ENCODE results near the gene PLEKHJ1. TPM values are rescaled to one million over a fixed set of nuclear protein-coding genes. Genes with fewer than 3 reads are reported as not detected.

The PLEKHJ1 gene
- total and polyA plus RNA-seq, 4 donors, result 22.2 to 44.5 (median 37.0) TPM

DNA sequence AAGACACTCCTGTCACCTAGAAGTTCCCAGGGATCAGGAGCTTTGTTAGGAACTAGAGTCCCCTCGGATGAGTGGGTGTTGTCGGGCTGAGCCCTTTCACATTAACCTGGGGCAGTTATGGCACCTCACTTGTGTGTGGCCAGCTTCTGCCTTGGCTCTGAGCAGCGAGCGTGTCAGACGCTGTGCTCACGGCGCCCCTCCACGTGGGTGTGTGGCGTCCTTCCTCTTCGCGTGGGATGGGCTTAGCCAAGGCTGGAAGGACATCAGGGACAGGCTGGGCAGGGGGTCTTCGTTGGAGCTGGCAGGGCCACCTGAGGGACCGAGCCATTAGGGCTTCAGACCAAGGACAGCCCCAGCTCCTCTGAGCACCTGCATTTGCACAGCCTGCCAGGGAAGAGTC is 49.0 kb downstream of the PLEKHJ1 start:
- 92% methylated on average over 13 of the region's 13 CpGs for WGBS
- peaks cover 0 to 52% (median 11%) of the 10 kb centered on the region in 4 donors for H3K36me3 ChIP-seq (ENCODE audit: control insufficient read depth in 4 of 4, insufficient read depth in 3 of 4, low read depth in 1 of 4, low read length in 3 of 4)
- TF ChIP-seq RAD21 (IDR thresholded peaks at IDR 0.05), result no peak
- no peak for TF ChIP-seq HNF4G (IDR thresholded peaks at IDR 0.05)
- no peak for TF ChIP-seq YY1 (IDR thresholded peaks at IDR 0.05)
- TF ChIP-seq SP1 (IDR thresholded peaks at IDR 0.05), result no peak
- TF ChIP-seq HNF4A (conservative IDR thresholded peaks at IDR 0.05), result no peak
- no peak for TF ChIP-seq FOXA2 (IDR thresholded peaks at IDR 0.05)
- H3K4me3 ChIP-seq (ENCODE audit: low read depth in 1 of 3, low read length in 3 of 3), result no peak overlapping the region
- H3K9me3 ChIP-seq (ENCODE audit: control insufficient read depth in 4 of 4, low read length in 3 of 4), result no peaks in the 10 kb centered on the region
- no peak overlapping the region for H3K9ac ChIP-seq (ENCODE audit: low read depth in 1 of 2, low read length in 2 of 2)
- H3K27me3 ChIP-seq (ENCODE audit: control insufficient read depth in 4 of 4, insufficient read depth in 4 of 4, low read length in 3 of 4), result no peaks in the 10 kb centered on the region
- H3K27ac ChIP-seq (ENCODE audit: low read depth in 1 of 2, low read length in 2 of 2), result no peak overlapping the region
- peaks cover 0 to 6% (median 0%) of the 10 kb centered on the region in 4 donors for H3K4me1 ChIP-seq (ENCODE audit: control insufficient read depth in 4 of 4, insufficient read depth in 4 of 4, low read length in 3 of 4)
- no peak for DNase-seq (ENCODE audit: low spot score)

DNA sequence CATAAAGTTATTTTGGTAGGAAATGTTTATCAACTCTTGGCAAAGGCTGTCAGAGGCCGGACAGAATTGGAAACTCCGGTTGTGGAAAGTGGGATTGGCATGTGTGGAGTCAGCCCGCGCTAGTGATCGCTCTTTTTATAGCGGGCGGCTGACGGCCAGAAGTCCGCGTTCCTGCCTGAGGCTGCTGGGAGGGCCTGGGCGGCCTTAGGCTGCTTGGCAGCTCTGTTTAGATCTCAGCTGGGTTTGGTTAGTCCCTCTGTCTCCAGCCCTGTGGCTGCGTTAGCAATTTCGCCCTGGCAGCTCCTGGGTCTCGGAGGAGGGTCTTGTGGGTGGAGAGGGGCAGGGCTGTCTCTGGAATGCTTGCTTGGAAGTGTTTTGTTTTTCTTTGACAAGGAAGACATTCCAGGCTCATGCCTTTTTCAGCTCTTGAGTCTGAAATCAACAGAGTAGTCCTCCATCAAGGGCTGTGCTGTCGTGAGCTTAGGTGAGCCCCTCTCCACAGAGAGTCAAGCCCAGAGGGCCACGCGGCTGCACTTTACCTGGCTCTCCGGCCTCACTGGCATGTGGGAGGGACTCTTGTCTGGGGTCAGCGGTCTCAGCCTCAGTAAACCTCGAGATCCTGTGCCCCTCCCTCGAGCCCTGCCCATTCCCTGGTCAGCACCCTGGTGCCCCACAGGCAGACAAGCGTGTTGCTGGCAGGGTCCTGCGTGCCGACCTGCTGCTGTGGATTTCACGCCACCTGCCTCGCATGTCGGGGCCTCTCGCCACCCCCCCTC is 49.9 kb downstream of the PLEKHJ1 start:
- TF ChIP-seq MAX (IDR thresholded peaks at IDR 0.05) (no peak), SP1 (IDR thresholded peaks at IDR 0.05) (no peak), NR2F2 (IDR thresholded peaks at IDR 0.05) (peak; percentile 54)
- WGBS, result 77% methylated on average over 28 of the region's 28 CpGs
- H3K4me3 ChIP-seq (ENCODE audit: low read depth in 1 of 3, low read length in 3 of 3), result no peak overlapping the region
- H3K9me3 ChIP-seq (ENCODE audit: control insufficient read depth in 4 of 4, low read length in 3 of 4), result no peaks in the 10 kb centered on the region
- H3K9ac ChIP-seq (ENCODE audit: low read depth in 1 of 2, low read length in 2 of 2), result no peak overlapping the region
- H3K27ac ChIP-seq (ENCODE audit: low read depth in 1 of 2, low read length in 2 of 2), result no peak overlapping the region
- no peak for DNase-seq (ENCODE audit: low spot score)
- peaks cover 0 to 43% (median 7%) of the 10 kb centered on the region in 4 donors for H3K36me3 ChIP-seq (ENCODE audit: control insufficient read depth in 4 of 4, insufficient read depth in 3 of 4, low read depth in 1 of 4, low read length in 3 of 4)
- peaks cover 0 to 6% (median 0%) of the 10 kb centered on the region in 4 donors for H3K4me1 ChIP-seq (ENCODE audit: control insufficient read depth in 4 of 4, insufficient read depth in 4 of 4, low read length in 3 of 4)
- no peaks in the 10 kb centered on the region for H3K27me3 ChIP-seq (ENCODE audit: control insufficient read depth in 4 of 4, insufficient read depth in 4 of 4, low read length in 3 of 4)

DNA sequence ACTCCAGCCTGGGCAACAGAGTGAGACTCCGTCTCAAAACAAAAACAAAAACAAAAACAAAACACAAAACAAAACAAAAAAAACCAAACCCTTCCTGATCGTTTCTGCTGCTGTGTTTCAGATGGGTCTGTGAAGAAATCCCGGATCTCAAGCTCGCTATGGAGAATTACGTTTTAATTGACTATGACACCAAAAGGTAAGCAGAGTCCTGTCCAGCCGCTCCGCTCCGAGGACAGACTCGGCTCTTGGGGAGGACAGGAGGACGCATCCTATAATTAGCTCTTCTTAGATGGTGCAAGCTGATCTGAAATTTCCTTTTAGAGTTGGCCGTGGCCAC is 50.4 kb downstream of the PLEKHJ1 start:
- H3K9ac ChIP-seq (ENCODE audit: low read depth in 1 of 2, low read length in 2 of 2), result no peak overlapping the region
- H3K27me3 ChIP-seq (ENCODE audit: control insufficient read depth in 4 of 4, insufficient read depth in 4 of 4, low read length in 3 of 4), result no peaks in the 10 kb centered on the region
- no peak overlapping the region for H3K4me3 ChIP-seq (ENCODE audit: low read depth in 1 of 3, low read length in 3 of 3)
- H3K36me3 ChIP-seq (ENCODE audit: control insufficient read depth in 4 of 4, insufficient read depth in 3 of 4, low read depth in 1 of 4, low read length in 3 of 4), result peaks cover 0 to 41% (median 3%) of the 10 kb centered on the region in 4 donors
- WGBS, result 76% methylated on average over 11 of the region's 11 CpGs
- H3K4me1 ChIP-seq (ENCODE audit: control insufficient read depth in 4 of 4, insufficient read depth in 4 of 4, low read length in 3 of 4), result peaks cover 0 to 6% (median 0%) of the 10 kb centered on the region in 4 donors
- TF ChIP-seq CTCF (IDR thresholded peaks at IDR 0.05; ENCODE audit: low read depth, low read length, missing input control), result no peak
- H3K27ac ChIP-seq (ENCODE audit: low read depth in 1 of 2, low read length in 2 of 2), result no peak overlapping the region
- no peak for DNase-seq (ENCODE audit: low spot score)
- H3K9me3 ChIP-seq (ENCODE audit: control insufficient read depth in 4 of 4, low read length in 3 of 4), result no peaks in the 10 kb centered on the region

DNA sequence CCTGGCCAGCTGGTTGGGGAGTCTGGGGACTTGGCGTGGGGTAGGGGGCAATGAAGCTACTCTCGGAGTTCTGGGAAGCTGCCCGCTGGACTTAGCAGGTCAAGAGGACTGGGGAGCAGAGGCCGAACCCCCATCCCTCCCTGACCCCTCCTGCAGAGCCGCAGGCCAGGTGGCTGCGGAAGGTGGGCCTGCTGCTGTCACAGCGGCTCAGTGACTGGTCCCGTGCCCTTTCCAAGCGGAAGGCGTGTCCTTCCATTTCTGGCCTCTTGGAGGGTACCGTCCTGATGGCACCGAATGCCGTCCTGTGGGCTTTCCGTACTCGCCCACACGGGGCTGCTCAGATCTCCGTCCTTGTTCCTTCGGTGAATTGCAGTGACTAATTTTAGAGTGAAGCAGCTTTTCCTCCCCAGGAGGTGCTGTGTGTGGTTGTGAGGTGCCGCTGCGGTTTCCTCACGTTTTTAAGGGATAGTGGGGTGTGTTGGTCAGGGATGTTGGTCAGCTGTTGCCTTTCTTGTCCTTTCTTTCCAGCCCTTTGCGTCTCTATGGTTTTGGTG is 51.6 kb downstream of the PLEKHJ1 start:
- no peak for DNase-seq (ENCODE audit: low spot score)
- TF ChIP-seq ZBTB33 (IDR thresholded peaks at IDR 0.05) (no peak), HNF4A (conservative IDR thresholded peaks at IDR 0.05) (no peak), YY1 (IDR thresholded peaks at IDR 0.05) (no peak), TAF1 (conservative IDR thresholded peaks at IDR 0.05) (no peak), SP1 (IDR thresholded peaks at IDR 0.05) (no peak), RXRA (IDR thresholded peaks at IDR 0.05) (no peak)
- TF ChIP-seq, protein P1, sequence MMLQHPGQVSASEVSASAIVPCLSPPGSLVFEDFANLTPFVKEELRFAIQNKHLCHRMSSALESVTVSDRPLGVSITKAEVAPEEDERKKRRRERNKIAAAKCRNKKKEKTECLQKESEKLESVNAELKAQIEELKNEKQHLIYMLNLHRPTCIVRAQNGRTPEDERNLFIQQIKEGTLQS (IDR thresholded peaks at IDR 0.05), result no peak

More for the DNA sequence above, 51.6 kb downstream of the PLEKHJ1 start:
- Histone ChIP-seq H3K36me3 (ENCODE audit: control insufficient read depth in 4 of 4, insufficient read depth in 3 of 4, low read depth in 1 of 4, low read length in 3 of 4) (peaks cover 0 to 37% (median 2%) of the 10 kb centered on the region in 4 donors), H3K27me3 (ENCODE audit: control insufficient read depth in 4 of 4, insufficient read depth in 4 of 4, low read length in 3 of 4) (no peaks in the 10 kb centered on the region), H3K9me3 (ENCODE audit: control insufficient read depth in 4 of 4, low read length in 3 of 4) (no peaks in the 10 kb centered on the region), H3K4me1 (ENCODE audit: control insufficient read depth in 4 of 4, insufficient read depth in 4 of 4, low read length in 3 of 4) (peaks cover 0 to 6% (median 0%) of the 10 kb centered on the region in 4 donors), H3K27ac (ENCODE audit: low read depth in 1 of 2, low read length in 2 of 2) (no peak overlapping the region), H3K9ac (ENCODE audit: low read depth in 1 of 2, low read length in 2 of 2) (no peak overlapping the region), H3K4me3 (ENCODE audit: low read depth in 1 of 3, low read length in 3 of 3) (no peak overlapping the region)
- WGBS, result 96% methylated on average over 22 of the region's 22 CpGs
